Liver (tissue), 9 donors: ENCODE results near the gene TMEM161A. TPM values are rescaled to one million over a fixed set of nuclear protein-coding genes. Genes with fewer than 3 reads are reported as not detected.

ENCODE experiments used
- DNase-seq: peaks from one replicate; pipeline ENCODE4 v3.0.0-alpha.2; 2017; ENCODE audit warnings: low spot score
- H3K27ac ChIP-seq, 2 donors: one replicate each; pipeline ENCODE4 v1.7.0; 2013; ENCODE audit warnings: inconsistent platforms in 2 of 2, low read length in 2 of 2, control low read depth in 1 of 2, low read depth in 1 of 2, mild to moderate bottlenecking in 1 of 2
- H3K27me3 ChIP-seq, 4 donors: one replicate each; pipeline versions ENCODE4 v1.6.1 to v1.7.0; 2013; ENCODE audit warnings: low read length in 3 of 4, inconsistent platforms in 1 of 4, mild to moderate bottlenecking in 1 of 4, moderate library complexity in 1 of 4; ENCODE audit not compliant: control insufficient read depth in 4 of 4, insufficient read depth in 4 of 4
- H3K36me3 ChIP-seq, 4 donors: one replicate each; pipeline versions ENCODE4 v1.6.1 to v1.7.0; 2013; ENCODE audit warnings: low read length in 3 of 4, mild to moderate bottlenecking in 3 of 4, low read depth in 1 of 4, moderate library complexity in 1 of 4; ENCODE audit not compliant: control insufficient read depth in 4 of 4, insufficient read depth in 3 of 4
- H3K4me1 ChIP-seq, 4 donors: one replicate each; pipeline versions ENCODE4 v1.6.1 to v1.7.0; 2013; ENCODE audit warnings: low read length in 3 of 4, mild to moderate bottlenecking in 3 of 4, moderate library complexity in 1 of 4; ENCODE audit not compliant: control insufficient read depth in 4 of 4, insufficient read depth in 4 of 4
- H3K4me3 ChIP-seq, 3 donors: one replicate each; pipeline versions ENCODE4 v1.6.1 to v1.7.0; 2013; ENCODE audit warnings: low read length in 3 of 3, control low read depth in 1 of 3, low read depth in 1 of 3, mild to moderate bottlenecking in 1 of 3
- H3K9ac ChIP-seq, 2 donors: one replicate each; pipeline ENCODE4 v1.7.0; 2013; ENCODE audit warnings: low read length in 2 of 2, mild to moderate bottlenecking in 2 of 2, moderate library complexity in 2 of 2, control low read depth in 1 of 2, low read depth in 1 of 2
- H3K9me3 ChIP-seq, 4 donors: one replicate each; pipeline versions ENCODE4 v1.6.1 to v1.7.0; 2013; ENCODE audit warnings: low read length in 3 of 4; ENCODE audit not compliant: control insufficient read depth in 4 of 4
- CTCF ChIP-seq: fragments of 150-350 bp; IDR thresholded peaks from 2 replicates; pipeline ENCODE4 v1.5.1; 2017; ENCODE audit warnings: improper control_type of control experiment, low read depth, low read length; ENCODE audit not compliant: missing input control
- FOXA1 ChIP-seq: IDR thresholded peaks from 2 replicates; pipeline ENCODE4 v1.6.1; 2016; ENCODE audit warnings: antibody characterized with exemption
- GABPA ChIP-seq, 2 donors: IDR thresholded peaks in 1 of 2; conservative IDR thresholded peaks in 1 of 2; 2 replicates each; pipeline ENCODE4 v1.6.1; 2016; ENCODE audit warnings: antibody characterized with exemption in 2 of 2, mild to moderate bottlenecking in 1 of 2, moderate library complexity in 1 of 2
- HNF4A ChIP-seq, 2 donors: conservative IDR thresholded peaks; 2 replicates each; pipeline ENCODE4 v1.6.1; 2016; ENCODE audit warnings: antibody characterized with exemption in 2 of 2, mild to moderate bottlenecking in 2 of 2
- RAD21 ChIP-seq, 2 donors: IDR thresholded peaks; 2 replicates each; pipeline ENCODE4 v1.6.1; 2016; ENCODE audit warnings: antibody characterized with exemption in 2 of 2, mild to moderate bottlenecking in 2 of 2
- REST ChIP-seq: IDR thresholded peaks from 2 replicates; pipeline ENCODE4 v1.6.1; 2016; ENCODE audit warnings: antibody characterized with exemption, mild to moderate bottlenecking
- SP1 ChIP-seq: IDR thresholded peaks from 2 replicates; pipeline ENCODE4 v1.6.1; 2018; ENCODE audit warnings: antibody characterized with exemption, mild to moderate bottlenecking
- TAF1 ChIP-seq: conservative IDR thresholded peaks from 2 replicates; pipeline ENCODE4 v1.6.1; 2016; ENCODE audit warnings: antibody characterized with exemption, mild to moderate bottlenecking
- YY1 ChIP-seq: IDR thresholded peaks from 2 replicates; pipeline ENCODE4 v1.6.1; 2016; ENCODE audit warnings: antibody characterized with exemption, mild to moderate bottlenecking
- ZBTB33 ChIP-seq: IDR thresholded peaks from 2 replicates; pipeline ENCODE4 v1.6.1; 2016; ENCODE audit warnings: antibody characterized with exemption
- WGBS: extraction: QIAGEN DNeasy Blood & Tissue Kit; methylation state at CpG from one replicate; pipeline ENCODE4 v1.1.7; 2013; 5-methylcytosine and 5-hydroxymethylcytosine counted together
- polyA plus RNA-seq, 2 donors: library from polyadenylated mRNA; stranded (reverse) in 1 of 2; unstranded in 1 of 2; fragments of 200-250 nt in 1 of 2; fragments of >200 nt in 1 of 2; fragmentation: Nextera tagmentation in 1 of 2; extraction: Ambion mirVana in 1 of 2; gene quantifications; one replicate each; pipeline versions ENCODE4 v1.2.1 to v1.2.3, GENCODE V29; 2013 to 2015
- total RNA-seq, 2 donors: library from RNA; depleted of rRNA; stranded (reverse); fragments of >200 nt; gene quantifications; one replicate each; pipeline ENCODE4 v1.2.3, GENCODE V29; 2014
- donor health status: healthy.
- donor health status: healthy.
- donor health status: healthy.
- donor health status: healthy.
- donor health status: healthy.

The TMEM161A gene
- 10 to 100 TPM; 13.1 to 22.7 TPM for total RNA-seq
- polyA plus RNA-seq: 10 to 100 TPM; 25.3 to 27.1 TPM

GRCh38 chr19:19138109-19138981 is at the start of gene TMEM161A:
Gene TMEM161A, minus strand, starts transcription at chr19:19138478. Its CDS starts 50 bp downstream, at chr19:19138428.
- DNase-seq: peak; percentile 98
- H3K36me3 ChIP-seq: no peaks in the 10 kb centered on the region
- TF ChIP-seq CTCF (no peak), GABPA (IDR thresholded peaks at IDR 0.05 in 1 of 2, conservative IDR thresholded peaks at IDR 0.05 in 1 of 2) (peak; percentile 49 to 74), TAF1 (peak; percentile 47), SP1 (peak; percentile 94), REST (peak; percentile 69), YY1 (peak; percentile 54)
- H3K4me3 ChIP-seq: peak within 1 kb of the TSS; percentile 70 to 88 (median 81)
- peak within 1 kb of the TSS; percentile 67 to 77 for H3K27ac ChIP-seq
- no peaks in the 10 kb centered on the region for H3K9me3 ChIP-seq
- H3K9ac ChIP-seq: peak within 1 kb of the TSS; percentile 93
- 3% methylated on average over 42 of the region's 42 CpGs for WGBS
- H3K4me1 ChIP-seq: peaks cover 0 to 15% (median 11%) of the 10 kb centered on the region in 4 donors
- no peaks in the 10 kb centered on the region for H3K27me3 ChIP-seq

GRCh38 chr19:19186742-19187141 is 48.5 kb upstream of the TMEM161A start:
- Histone ChIP-seq H3K4me1 (peaks cover 5 to 25% (median 18%) of the 10 kb centered on the region in 4 donors), H3K27ac (peak overlapping the region; percentile 41 to 76), H3K4me3 (no peak overlapping the region), H3K36me3 (peaks cover 0 to 8% (median 0%) of the 10 kb centered on the region in 4 donors), H3K27me3 (no peaks in the 10 kb centered on the region), H3K9ac (no peak overlapping the region), H3K9me3 (no peaks in the 10 kb centered on the region)
- no peak for DNase-seq
- WGBS: 97% methylated on average over 14 of the region's 14 CpGs
- TF ChIP-seq FOXA1: no peak
- no peak for TF ChIP-seq ZBTB33
- TF ChIP-seq RAD21 (IDR thresholded peaks at IDR 0.05): no peak
- no peak for TF ChIP-seq SP1
- TF ChIP-seq HNF4A (conservative IDR thresholded peaks at IDR 0.05): no peak
- TF ChIP-seq TAF1: no peak
